HG02981 (cell line): ENCODE data around the gene CHPF2.

Experiments
- ATAC-seq: cut with Tn5 transposase; IDR thresholded peaks from one replicate; pipeline ENCODE4 v1.9.1; 2021; ENCODE audit warnings: mild to moderate bottlenecking, moderate library complexity; ENCODE audit not compliant: unreplicated experiment

Gene CHPF2

GRCh38 chr7:151232917-151233701, 826 bp downstream of the CHPF2 start:
- ATAC-seq: peak; percentile 45

- no peak for ATAC-seq
Observed at GRCh38 chr7:151233804-151234203, 1.5 kb downstream of the CHPF2 start.

- no peak for ATAC-seq
Observed at GRCh38 chr7:151235091-151235787, 3.0 kb downstream of the CHPF2 start.

GRCh38 chr7:151236406-151236805, 4.1 kb downstream of the CHPF2 start:
- ATAC-seq: no peak

- ATAC-seq: no peak
Observed at GRCh38 chr7:151237244-151238189, 5.2 kb downstream of the CHPF2 start.

- ATAC-seq: no peak
Observed at GRCh38 chr7:151238190-151238810, 6.0 kb downstream of the CHPF2 start.

GRCh38 chr7:151238924-151239836, 6.9 kb downstream of the CHPF2 start:
- ATAC-seq: no peak

GRCh38 chr7:151239837-151240459, 7.7 kb downstream of the CHPF2 start:
- no peak for ATAC-seq

GRCh38 chr7:151240536-151240935, 8.3 kb downstream of the CHPF2 start:
- no peak for ATAC-seq

GRCh38 chr7:151240942-151241754, 8.9 kb downstream of the CHPF2 start:
- no peak for ATAC-seq

GRCh38 chr7:151241755-151242096, 9.4 kb downstream of the CHPF2 start:
- ATAC-seq: no peak

- no peak for ATAC-seq
Observed at GRCh38 chr7:151242159-151243044, 10.1 kb downstream of the CHPF2 start.

GRCh38 chr7:151243045-151243349, 10.7 kb downstream of the CHPF2 start:
- ATAC-seq: no peak

- ATAC-seq: no peak
Observed at GRCh38 chr7:151243408-151244195, 11.3 kb downstream of the CHPF2 start.

GRCh38 chr7:151244196-151244840, 12.0 kb downstream of the CHPF2 start:
- ATAC-seq: no peak

- ATAC-seq: no peak
Observed at GRCh38 chr7:151244841-151245346, 12.6 kb downstream of the CHPF2 start.
